ENCODE data around the gene ACTG1. TPM values are rescaled to one million over a fixed set of nuclear protein-coding genes. Genes with fewer than 3 reads are reported as not detected.

The ACTG1 gene
- total and polyA plus RNA-seq, 12 donors, result 290 to 1,180 (median 345) TPM

- intact Hi-C loops (cut with DNase I), result no loop called here
- Histone ChIP-seq H3K4me1 (peaks cover 0 to 31% (median 18%) of the 10 kb centered on the region in 9 donors), H3K9me3 (peaks cover 0 to 5% (median 0%) of the 10 kb centered on the region in 11 donors), H3K27ac (peak overlapping the region in 7 of 10 donors; percentile 26 to 100 (median 100)), H3K4me3 (peak overlapping the region; percentile 73 to 99 (median 94)), H3K27me3 (no peaks in the 10 kb centered on the region), H3K36me3 (peaks cover 8 to 47% (median 34%) of the 10 kb centered on the region in 9 donors)
- WGBS, 2 donors, result 43 to 53% methylated on average over 10 of the region's 10 CpGs
- ATAC-seq (peak in 1 of 8 donors; percentile 14), DNase-seq (no peak)
- TF ChIP-seq, protein P1, sequence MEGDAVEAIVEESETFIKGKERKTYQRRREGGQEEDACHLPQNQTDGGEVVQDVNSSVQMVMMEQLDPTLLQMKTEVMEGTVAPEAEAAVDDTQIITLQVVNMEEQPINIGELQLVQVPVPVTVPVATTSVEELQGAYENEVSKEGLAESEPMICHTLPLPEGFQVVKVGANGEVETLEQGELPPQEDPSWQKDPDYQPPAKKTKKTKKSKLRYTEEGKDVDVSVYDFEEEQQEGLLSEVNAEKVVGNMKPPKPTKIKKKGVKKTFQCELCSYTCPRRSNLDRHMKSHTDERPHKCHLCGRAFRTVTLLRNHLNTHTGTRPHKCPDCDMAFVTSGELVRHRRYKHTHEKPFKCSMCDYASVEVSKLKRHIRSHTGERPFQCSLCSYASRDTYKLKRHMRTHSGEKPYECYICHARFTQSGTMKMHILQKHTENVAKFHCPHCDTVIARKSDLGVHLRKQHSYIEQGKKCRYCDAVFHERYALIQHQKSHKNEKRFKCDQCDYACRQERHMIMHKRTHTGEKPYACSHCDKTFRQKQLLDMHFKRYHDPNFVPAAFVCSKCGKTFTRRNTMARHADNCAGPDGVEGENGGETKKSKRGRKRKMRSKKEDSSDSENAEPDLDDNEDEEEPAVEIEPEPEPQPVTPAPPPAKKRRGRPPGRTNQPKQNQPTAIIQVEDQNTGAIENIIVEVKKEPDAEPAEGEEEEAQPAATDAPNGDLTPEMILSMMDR (IDR thresholded peaks at IDR 0.05), result no peak
Observed at GRCh38 chr17:81508639-81509206, 3.9 kb downstream of the ACTG1 start.

DNA sequence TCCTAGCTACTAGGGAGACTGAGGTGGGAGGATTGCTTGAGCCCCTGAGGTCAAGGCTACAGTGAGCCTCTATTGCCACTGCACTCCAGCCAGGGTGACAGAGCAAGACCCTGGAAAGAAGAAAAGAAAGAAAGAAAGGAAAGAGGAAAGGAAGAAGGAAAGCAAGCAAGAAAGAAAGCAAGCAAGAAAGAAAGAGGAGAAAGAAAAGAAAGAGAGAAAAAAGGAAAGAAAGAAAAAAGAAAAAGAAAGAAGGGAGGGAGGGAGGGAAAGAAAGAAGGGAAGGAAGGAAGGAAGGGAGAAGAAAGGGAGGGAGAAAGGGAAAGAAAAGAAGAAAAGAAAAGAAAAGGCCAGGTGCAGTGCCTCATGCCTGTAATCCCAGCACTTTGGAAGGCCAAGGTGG lies 9.0 kb downstream of the ACTG1 start:
- H3K9me3 ChIP-seq, result peaks cover 0 to 5% (median 0%) of the 10 kb centered on the region in 11 donors
- DNase-seq, result no peak
- no peak overlapping the region for H3K4me3 ChIP-seq
- intact Hi-C loops (cut with DNase I), result no loop called here
- H3K27ac ChIP-seq, result no peak overlapping the region
- no peak for ATAC-seq
- H3K4me1 ChIP-seq, result peaks cover 0 to 16% (median 2%) of the 10 kb centered on the region in 9 donors
- H3K27me3 ChIP-seq, result no peaks in the 10 kb centered on the region
- TF ChIP-seq, protein P1 (IDR thresholded peaks at IDR 0.05), result no peak
- peaks cover 0 to 8% (median 2%) of the 10 kb centered on the region in 9 donors for H3K36me3 ChIP-seq

DNA sequence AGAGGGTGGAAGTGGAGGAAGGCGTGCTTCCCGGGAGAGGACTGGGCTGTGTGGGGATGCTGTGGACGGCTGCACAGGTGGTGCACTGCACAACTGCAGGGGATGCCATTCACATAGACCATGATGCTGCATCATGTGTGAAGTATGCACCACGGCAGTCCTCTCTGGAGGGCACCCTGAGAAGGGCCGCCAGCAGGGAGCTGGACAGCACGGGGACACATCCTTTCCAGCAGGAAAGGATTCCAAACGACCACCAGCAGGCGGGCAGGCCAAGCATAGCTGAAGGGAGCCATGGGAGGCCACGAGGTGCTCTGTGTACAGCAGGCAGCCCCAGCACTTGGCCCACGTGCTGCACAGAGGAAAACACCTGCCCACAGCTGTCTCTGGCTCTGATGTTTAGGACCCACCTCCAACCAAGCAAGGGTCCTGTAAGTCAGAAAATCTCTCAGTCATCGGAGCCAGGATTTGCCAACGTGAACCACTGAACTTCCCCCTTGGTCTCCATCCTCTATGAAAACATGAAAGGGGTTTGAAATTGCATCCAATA lies 10.1 kb downstream of the ACTG1 start:
- no peak overlapping the region for H3K4me3 ChIP-seq
- no peaks in the 10 kb centered on the region for H3K27me3 ChIP-seq
- peaks cover 0 to 11% (median 0%) of the 10 kb centered on the region in 9 donors for H3K4me1 ChIP-seq
- intact Hi-C loops (cut with DNase I), result no loop called here
- TF ChIP-seq, protein P1 (IDR thresholded peaks at IDR 0.05), result no peak
- 65 to 66% methylated on average over 12 of the region's 12 CpGs for WGBS, 2 donors
- DNase-seq, result no peak
- H3K27ac ChIP-seq, result no peak overlapping the region
- H3K36me3 ChIP-seq, result no peaks in the 10 kb centered on the region
- no peak for ATAC-seq
- no peaks in the 10 kb centered on the region for H3K9me3 ChIP-seq

GRCh38 chr17:81500047-81500446 lies 12.6 kb downstream of the ACTG1 start:
- Histone ChIP-seq H3K27me3 (peaks cover 0 to 8% (median 0%) of the 10 kb centered on the region in 7 donors), H3K4me3 (no peak overlapping the region), H3K4me1 (peaks cover 0 to 11% (median 0%) of the 10 kb centered on the region in 9 donors), H3K27ac (no peak overlapping the region), H3K9me3 (no peaks in the 10 kb centered on the region), H3K36me3 (no peaks in the 10 kb centered on the region)
- DNase-seq (no peak), ATAC-seq (peak in 3 of 8 donors; percentile 7 to 50 (median 8))
- intact Hi-C loops (cut with DNase I), result no loop called here
- TF ChIP-seq, protein P1 (IDR thresholded peaks at IDR 0.05), result no peak
- 43 to 51% methylated on average over 7 of the region's 7 CpGs for WGBS, 2 donors

All from heart right ventricle (tissue), 16 donors.